ENCODE measurements around the gene ACSM3. TPM values are rescaled to one million over a fixed set of nuclear protein-coding genes. Genes with fewer than 3 reads are reported as not detected.

ACSM3 gene
- total and polyA plus RNA-seq, 10 of the 15 experiments (the other 5 are each of a cell fraction or from before 2014, with no cell fraction given), result 4.9 to 21.0 (median 7.0) TPM

GRCh38 chr16:20729141-20729540 is 34.7 kb upstream of the ACSM3 start (continued):
- TF ChIP-seq TCF7 (IDR thresholded peaks at IDR 0.05; ENCODE audit: borderline replicate concordance), result no peak
- TF ChIP-seq KDM1A (IDR thresholded peaks at IDR 0.05; ENCODE audit: borderline replicate concordance), result no peak
- no peak for TF ChIP-seq IRF3 (IDR thresholded peaks at IDR 0.05)
- TF ChIP-seq IRF4 (IDR thresholded peaks at IDR 0.05; ENCODE audit: low read depth, low read length), result no peak
- no peak for TF ChIP-seq NFXL1 (IDR thresholded peaks at IDR 0.05; ENCODE audit: borderline replicate concordance)
- TF ChIP-seq RELB (IDR thresholded peaks at IDR 0.05; ENCODE audit: low read depth), result no peak
- TF ChIP-seq ESRRA (IDR thresholded peaks at IDR 0.05; ENCODE audit: low read length), result no peak
- TF ChIP-seq KLF5 (IDR thresholded peaks at IDR 0.05; ENCODE audit: partially characterized antibody), result no peak

GRCh38 chr16:20734056-20734455 is 29.8 kb upstream of the ACSM3 start:
- no peak overlapping the region for H3K4me3 ChIP-seq
- H4K20me1 ChIP-seq (ENCODE audit: control insufficient read depth, insufficient read depth), result no peaks in the 10 kb centered on the region
- no peak for DNase-seq (ENCODE audit: low read depth, low spot score)
- peaks cover 0 to 30% of the 10 kb centered on the region in 2 experiments; a peak in 2 of 4 replicates for H3K36me3 ChIP-seq (ENCODE audit: control insufficient read depth in 2 of 2, insufficient read depth in 2 of 2, low read length in 1 of 2)
- SMC1A ChIA-PET (ENCODE audit: uncharacterized antibody, unreplicated experiment), result no interaction called here
- H3K4me1 ChIP-seq (ENCODE audit: control insufficient read depth, insufficient read depth, low read length), result no peaks in the 10 kb centered on the region
- peaks cover 6% of the 10 kb centered on the region; the same call in 1 of the 2 replicates for H3K79me2 ChIP-seq (ENCODE audit: control insufficient read depth, insufficient read depth, low read length)
- POLR2A ChIA-PET, result no interaction called here
- H3K9me3 ChIP-seq (replicated peaks; ENCODE audit: control insufficient read depth, insufficient read depth, low read length), result no peaks in the 10 kb centered on the region
- BruUV-seq (replicated peaks), result no TSS peak
- in situ Hi-C loops (cut with MboI) (no loop called here), intact Hi-C loops (cut with micrococcal nuclease; ENCODE audit: unreplicated experiment) (no loop called here)
- H2AFZ ChIP-seq (ENCODE audit: control insufficient read depth, low read depth, low read length), result no peak overlapping the region
- no peak overlapping the region for H3K4me2 ChIP-seq (ENCODE audit: control insufficient read depth, insufficient read depth)
- WGBS (ENCODE audit: insufficient coverage, insufficient replicate concordance, low lambda C conversion rate, missing lambda C conversion rate), result 96% methylated on average over 3 of the region's 3 CpGs
- H3K9ac ChIP-seq (ENCODE audit: control insufficient read depth, insufficient read depth, low read length), result no peak overlapping the region
- no peak for ATAC-seq
- RAD21 ChIA-PET (ENCODE audit: unreplicated experiment), result no interaction called here
- no peak overlapping the region for H3K27ac ChIP-seq (ENCODE audit: control insufficient read depth, insufficient read depth)
- no peaks in the 10 kb centered on the region for H3K27me3 ChIP-seq (replicated peaks in 1 of 2; ENCODE audit: control insufficient read depth in 2 of 2, insufficient read depth in 2 of 2, low read length in 1 of 2)
- CTCF ChIA-PET, result interaction anchor here (0.8 to 1.2 kb wide), 3 partner anchors 31 to 40 kb away, joined by 3 read pairs; no protein-coding TSS in a partner anchor
- no peak for FAIRE-seq
- no peak for TF ChIP-seq CREB1 (IDR thresholded peaks at IDR 0.05; ENCODE audit: low read depth)
- TF ChIP-seq ZNF687 (IDR thresholded peaks at IDR 0.05), result no peak
- TF ChIP-seq NRF1 (conservative IDR thresholded peaks at IDR 0.05; ENCODE audit: low read depth, low read length), result no peak
- TF ChIP-seq FOXM1 (IDR thresholded peaks at IDR 0.05; ENCODE audit: low read depth, low read length), result no peak
- TF ChIP-seq ZSCAN29 (IDR thresholded peaks at IDR 0.05), result no peak
- no peak for TF ChIP-seq SMARCA5 (IDR thresholded peaks at IDR 0.05)
- no peak for TF ChIP-seq SIX5 (IDR thresholded peaks at IDR 0.05; ENCODE audit: low read depth, low read length, severe bottlenecking)
- TF ChIP-seq BCL3 (IDR thresholded peaks at IDR 0.05; ENCODE audit: borderline replicate concordance, insufficient read depth, low read depth, low read length, poor library complexity, severe bottlenecking), result no peak
- no peak for TF ChIP-seq SUPT20H (IDR thresholded peaks at IDR 0.05; ENCODE audit: borderline replicate concordance, control insufficient read depth, low read depth, low read length)
